ENCODE results near the gene ZBTB17. TPM values are rescaled to one million over a fixed set of nuclear protein-coding genes. Genes with fewer than 3 reads are reported as not detected.
"Not testable (repeated sequence)": the region's sequence is repeated elsewhere in the genome, so short reads cannot be mapped to it uniquely, and the experiment has no call there.

ZBTB17 gene
- total RNA-seq, 1 experiment from 2014 or later = 46.3 TPM

- no TSS peak for BruUV-seq (replicated peaks)
- DNase-seq (ENCODE audit: unreplicated experiment) = no peak
- POLR2A ChIA-PET = no interaction called here
- Mint-ChIP-seq H3K36me3 (ENCODE audit: insufficient read depth, unreplicated experiment) (peaks cover 2% of the 10 kb centered on the region), H3K4me1 (ENCODE audit: insufficient read depth, unreplicated experiment) (peaks cover 8% of the 10 kb centered on the region), H3K4me3 (ENCODE audit: unreplicated experiment) (no peak overlapping the region), H3K27me3 (ENCODE audit: insufficient read depth, unreplicated experiment) (no peaks in the 10 kb centered on the region), H3K9me3 (ENCODE audit: unreplicated experiment) (no peaks in the 10 kb centered on the region), H3K27ac (ENCODE audit: low read depth, unreplicated experiment) (no peak overlapping the region)
- intact Hi-C loops (cut with micrococcal nuclease) = no loop called here
- TF ChIP-seq CTCF (IDR thresholded peaks at IDR 0.05; ENCODE audit: unreplicated experiment) = no peak
- CTCF ChIA-PET = no interaction called here
Measured at GRCh38 chr1:15981679-15982078, 5.8 kb upstream of the ZBTB17 start.

- H3K36me3 Mint-ChIP-seq (ENCODE audit: insufficient read depth, unreplicated experiment) = peaks cover 16% of the 10 kb centered on the region
- intact Hi-C loops (cut with micrococcal nuclease) = not testable (repeated sequence)
Measured at GRCh38 chr1:15977947-15978346, 2.0 kb upstream of the ZBTB17 start.

GRCh38 chr1:15975358-15975804, 520 bp downstream of the ZBTB17 start:
- ChIA-PET CTCF (interaction anchor here (0.6 to 1.3 kb wide), 2 partner anchors 32 to 1334 kb away, joined by 3 to 7 read pairs; no protein-coding TSS in a partner anchor), POLR2A (interaction anchor here (0.7 to 2.5 kb wide), 18 partner anchors 9 to 176 kb away, joined by 3 to 15 read pairs (median 6); partner anchors contain the start of gene SPEN)
- DNase-seq (ENCODE audit: unreplicated experiment) = peak; percentile 35
- Mint-ChIP-seq H3K4me1 (ENCODE audit: insufficient read depth, unreplicated experiment) (peaks cover 15% of the 10 kb centered on the region), H3K9me3 (ENCODE audit: unreplicated experiment) (no peaks in the 10 kb centered on the region), H3K4me3 (ENCODE audit: unreplicated experiment) (peak overlapping the region; percentile 77), H3K27ac (ENCODE audit: low read depth, unreplicated experiment) (peak overlapping the region; percentile 67), H3K27me3 (ENCODE audit: insufficient read depth, unreplicated experiment) (no peaks in the 10 kb centered on the region), H3K36me3 (ENCODE audit: insufficient read depth, unreplicated experiment) (peaks cover 29% of the 10 kb centered on the region)
- no peak for TF ChIP-seq CTCF (IDR thresholded peaks at IDR 0.05; ENCODE audit: unreplicated experiment)
- no TSS peak for BruUV-seq (replicated peaks)
- intact Hi-C loops (cut with micrococcal nuclease) = no loop called here

More at GRCh38 chr1:15977947-15978346, 2.0 kb upstream of the ZBTB17 start:
- H3K9me3 Mint-ChIP-seq (ENCODE audit: unreplicated experiment); DNase-seq (ENCODE audit: unreplicated experiment); CTCF ChIA-PET; H3K27ac Mint-ChIP-seq (ENCODE audit: low read depth, unreplicated experiment); H3K4me3 Mint-ChIP-seq (ENCODE audit: unreplicated experiment); H3K27me3 Mint-ChIP-seq (ENCODE audit: insufficient read depth, unreplicated experiment); BruUV-seq (replicated peaks): not testable (repeated sequence)
- peaks cover 15% of the 10 kb centered on the region for H3K4me1 Mint-ChIP-seq (ENCODE audit: insufficient read depth, unreplicated experiment)
- POLR2A ChIA-PET = interaction anchor here (0.6 kb wide), 1 partner anchor 81 kb away, joined by 3 read pairs; no protein-coding TSS in a partner anchor

GRCh38 chr1:15974855-15975254, 1.0 kb downstream of the ZBTB17 start:
- peaks cover 15% of the 10 kb centered on the region for H3K4me1 Mint-ChIP-seq (ENCODE audit: insufficient read depth, unreplicated experiment)
- TSS peak; percentile 26 for BruUV-seq (replicated peaks)

More at GRCh38 chr1:15974855-15975254, 1.0 kb downstream of the ZBTB17 start:
- Mint-ChIP-seq H3K27me3 (ENCODE audit: insufficient read depth, unreplicated experiment) (no peaks in the 10 kb centered on the region), H3K9me3 (ENCODE audit: unreplicated experiment) (no peaks in the 10 kb centered on the region), H3K36me3 (ENCODE audit: insufficient read depth, unreplicated experiment) (peaks cover 34% of the 10 kb centered on the region), H3K4me3 (ENCODE audit: unreplicated experiment) (peak overlapping the region; percentile 77), H3K27ac (ENCODE audit: low read depth, unreplicated experiment) (peak overlapping the region; percentile 5)
- intact Hi-C loops (cut with micrococcal nuclease) = no loop called here
- DNase-seq (ENCODE audit: unreplicated experiment) = no peak
- no peak for TF ChIP-seq CTCF (IDR thresholded peaks at IDR 0.05; ENCODE audit: unreplicated experiment)
- ChIA-PET CTCF (interaction anchor here (0.6 to 1.3 kb wide), 3 partner anchors 33 to 1334 kb away, joined by 3 to 7 read pairs (median 4); no protein-coding TSS in a partner anchor), POLR2A (interaction anchor here (0.7 to 2.5 kb wide), 7 partner anchors 11 to 125 kb away, joined by 3 to 15 read pairs (median 4); no protein-coding TSS in a partner anchor)
